ENCODE data around the gene KAZN.

KAZN gene

GRCh38 chr1:14852291-14852690, 253.8 kb downstream of the KAZN start:
- TF ChIP-seq CTCF (IDR thresholded peaks at IDR 0.05; ENCODE audit: low read depth, low read length), result no peak
- DNase-seq (ENCODE audit: extremely low read depth, low read depth), result no peak

- no peak for DNase-seq (ENCODE audit: extremely low read depth, low read depth)
- TF ChIP-seq CTCF (IDR thresholded peaks at IDR 0.05; ENCODE audit: low read depth, low read length), result no peak
These were observed 255.0 kb downstream of the KAZN start for GRCh38 chr1:14853518-14853917.

- TF ChIP-seq CTCF (IDR thresholded peaks at IDR 0.05; ENCODE audit: low read depth, low read length), result no peak
- no peak for DNase-seq (ENCODE audit: extremely low read depth, low read depth)
These were observed 256.8 kb downstream of the KAZN start for GRCh38 chr1:14855268-14855667.

GRCh38 chr1:14855801-14856200, 257.3 kb downstream of the KAZN start:
- DNase-seq (ENCODE audit: extremely low read depth, low read depth), result no peak
- no peak for TF ChIP-seq CTCF (IDR thresholded peaks at IDR 0.05; ENCODE audit: low read depth, low read length)

GRCh38 chr1:14857436-14858195, 259.1 kb downstream of the KAZN start:
- TF ChIP-seq CTCF (IDR thresholded peaks at IDR 0.05; ENCODE audit: low read depth, low read length), result no peak
- no peak for DNase-seq (ENCODE audit: extremely low read depth, low read depth)

- no peak for TF ChIP-seq CTCF (IDR thresholded peaks at IDR 0.05; ENCODE audit: low read depth, low read length)
- DNase-seq (ENCODE audit: extremely low read depth, low read depth), result no peak
These were observed 263.8 kb downstream of the KAZN start for GRCh38 chr1:14862114-14862771.

- DNase-seq (ENCODE audit: extremely low read depth, low read depth), result no peak
These were observed 266.6 kb downstream of the KAZN start for GRCh38 chr1:14865106-14865505.

More at GRCh38 chr1:14865106-14865505, 266.6 kb downstream of the KAZN start:
- no peak for TF ChIP-seq CTCF (IDR thresholded peaks at IDR 0.05; ENCODE audit: low read depth, low read length)
